Ovary (tissue), 3 donors: ENCODE results near the gene FAM187B.

Experiments used
- CTCF ChIP-seq, 3 donors: fragments of 450-650 bp in 2 of 3; fragments of 200-600 bp in 1 of 3; IDR thresholded peaks; one replicate each; pipeline versions ENCODE4 v1.5.1 to v1.8.0; 2016 to 2022; ENCODE audit warnings: antibody characterized with exemption in 3 of 3, mild to moderate bottlenecking in 1 of 3
- POLR2A ChIP-seq: fragments of 450-650 bp; IDR thresholded peaks from one replicate; pipeline ENCODE4 v1.6.1; 2017; ENCODE audit warnings: antibody characterized with exemption, mild to moderate bottlenecking, moderate library complexity
- donor health status: DM: no; HTN: no; CAD: no.

GRCh38 chr19:35226748-35227147 lies 1.8 kb downstream of the FAM187B start:
- TF ChIP-seq CTCF (IDR thresholded peaks at IDR 0.05), result no peak
- no peak for TF ChIP-seq POLR2A
